Measurements from ENCODE around the gene NYAP2.
A peak's percentile ranks its signal among the peaks of the same experiment; 100 is the strongest.

The NYAP2 gene

DNA sequence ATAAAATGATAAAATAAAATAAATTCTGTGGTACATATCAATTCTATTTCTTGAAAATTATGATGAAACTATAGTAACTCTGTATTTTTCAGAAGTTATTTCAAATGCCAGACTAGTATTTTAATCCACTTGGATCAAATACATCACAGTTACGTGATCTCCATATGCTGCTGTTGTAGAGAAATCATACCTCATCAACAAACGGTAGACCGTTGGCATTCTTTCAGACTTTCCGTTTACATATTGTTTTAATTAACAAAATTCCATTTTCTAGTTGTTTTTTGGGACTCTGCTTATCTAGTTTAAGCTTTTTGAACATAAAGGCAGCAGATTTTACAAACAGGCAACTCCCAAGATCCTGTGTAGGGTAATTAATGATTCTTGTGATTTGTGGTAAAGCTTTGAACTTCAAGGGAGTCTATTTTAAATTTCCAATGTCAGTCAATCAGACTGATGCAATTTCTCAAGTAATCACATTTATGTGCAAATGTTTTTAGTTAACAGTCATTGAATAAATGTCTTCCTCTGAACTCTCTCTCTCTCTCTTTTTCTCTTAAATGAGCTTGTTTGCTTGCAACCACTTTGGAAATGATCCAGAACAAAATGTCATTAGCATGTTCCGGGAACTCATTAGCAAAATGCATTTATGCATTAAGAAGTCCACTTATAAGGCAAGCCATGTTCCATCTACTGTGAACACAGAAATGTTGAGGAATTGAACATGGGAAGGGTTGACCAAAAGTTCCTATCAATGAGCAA lies 31.8 kb downstream of the NYAP2 start:
- TF ChIP-seq, protein P1, sequence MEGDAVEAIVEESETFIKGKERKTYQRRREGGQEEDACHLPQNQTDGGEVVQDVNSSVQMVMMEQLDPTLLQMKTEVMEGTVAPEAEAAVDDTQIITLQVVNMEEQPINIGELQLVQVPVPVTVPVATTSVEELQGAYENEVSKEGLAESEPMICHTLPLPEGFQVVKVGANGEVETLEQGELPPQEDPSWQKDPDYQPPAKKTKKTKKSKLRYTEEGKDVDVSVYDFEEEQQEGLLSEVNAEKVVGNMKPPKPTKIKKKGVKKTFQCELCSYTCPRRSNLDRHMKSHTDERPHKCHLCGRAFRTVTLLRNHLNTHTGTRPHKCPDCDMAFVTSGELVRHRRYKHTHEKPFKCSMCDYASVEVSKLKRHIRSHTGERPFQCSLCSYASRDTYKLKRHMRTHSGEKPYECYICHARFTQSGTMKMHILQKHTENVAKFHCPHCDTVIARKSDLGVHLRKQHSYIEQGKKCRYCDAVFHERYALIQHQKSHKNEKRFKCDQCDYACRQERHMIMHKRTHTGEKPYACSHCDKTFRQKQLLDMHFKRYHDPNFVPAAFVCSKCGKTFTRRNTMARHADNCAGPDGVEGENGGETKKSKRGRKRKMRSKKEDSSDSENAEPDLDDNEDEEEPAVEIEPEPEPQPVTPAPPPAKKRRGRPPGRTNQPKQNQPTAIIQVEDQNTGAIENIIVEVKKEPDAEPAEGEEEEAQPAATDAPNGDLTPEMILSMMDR (IDR thresholded peaks at IDR 0.05; ENCODE audit: low read depth, low read length): no peak
- no peak for DNase-seq (ENCODE audit: low read depth, low spot score)
- no peak overlapping the region for H3K4me3 ChIP-seq (ENCODE audit: low read depth, low read length)
- in situ Hi-C loops (cut with HindIII; ENCODE audit: low sequenced_read_pairs): no loop called here

DNA sequence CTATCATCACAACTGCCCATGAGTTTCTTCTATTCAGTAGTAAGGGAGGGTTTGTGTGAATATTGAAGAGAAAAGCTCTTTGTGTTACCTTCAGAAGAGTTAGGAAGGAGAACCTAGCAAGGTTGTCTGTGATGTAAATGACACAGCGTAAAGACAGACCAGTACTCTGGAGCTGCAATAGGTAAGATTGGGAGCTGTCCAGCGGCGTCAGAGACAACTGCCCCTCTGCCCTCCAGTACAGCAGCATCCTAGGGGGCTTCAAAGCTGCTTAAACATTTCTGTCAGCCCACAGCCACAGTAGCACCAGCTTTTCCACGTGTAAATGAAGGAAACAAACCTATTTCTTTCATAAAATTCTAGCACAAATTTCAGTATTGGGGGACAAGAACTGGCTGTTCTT lies 34.5 kb downstream of the NYAP2 start:
- TF ChIP-seq, protein P1 (IDR thresholded peaks at IDR 0.05; ENCODE audit: low read depth, low read length): no peak
- in situ Hi-C loops (cut with HindIII; ENCODE audit: low sequenced_read_pairs): no loop called here
- DNase-seq (ENCODE audit: low read depth, low spot score): no peak
- H3K4me3 ChIP-seq (ENCODE audit: low read depth, low read length): no peak overlapping the region

DNA sequence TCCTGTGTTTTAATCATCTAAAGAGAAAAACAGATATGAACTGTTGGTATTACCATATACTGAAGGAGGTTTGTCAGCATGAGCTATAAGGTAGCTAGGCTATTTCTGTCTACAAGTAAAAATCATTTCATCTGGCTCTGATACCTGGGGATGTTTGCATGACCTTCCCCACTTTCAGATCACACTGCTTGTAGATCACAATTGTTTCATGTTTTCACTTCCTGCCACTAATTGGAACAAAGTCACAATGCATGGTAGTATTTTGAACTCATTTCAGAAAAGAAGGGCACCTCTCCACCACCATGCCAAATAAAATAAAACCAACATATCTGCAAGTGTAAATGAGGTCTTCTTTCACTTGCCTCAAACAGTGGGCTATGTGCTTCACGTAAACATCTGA lies 37.8 kb downstream of the NYAP2 start:
- DNase-seq (ENCODE audit: low read depth, low spot score): no peak
- in situ Hi-C loops (cut with HindIII; ENCODE audit: low sequenced_read_pairs): no loop called here
- TF ChIP-seq, protein P1 (IDR thresholded peaks at IDR 0.05; ENCODE audit: low read depth, low read length): no peak

DNA sequence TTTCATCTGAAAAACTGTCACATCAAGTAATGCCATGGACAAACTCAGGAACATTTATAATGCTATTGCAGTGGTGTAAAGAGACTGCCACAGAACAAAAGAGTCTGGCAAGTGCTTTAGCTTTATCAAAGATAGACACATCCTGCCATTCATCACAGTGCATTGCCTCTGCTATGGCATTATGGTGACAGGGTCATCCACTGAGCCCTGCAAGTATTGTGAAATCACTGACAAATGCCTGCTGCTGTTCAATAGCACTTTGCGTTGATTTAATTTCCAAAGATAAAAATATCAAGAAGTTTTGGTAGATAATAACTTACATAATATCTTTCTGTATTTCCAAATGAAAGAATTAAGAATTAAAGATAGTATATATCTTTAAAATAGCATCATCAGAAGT lies 38.7 kb downstream of the NYAP2 start:
- in situ Hi-C loops (cut with HindIII; ENCODE audit: low sequenced_read_pairs): no loop called here
- no peak for DNase-seq (ENCODE audit: low read depth, low spot score)
- TF ChIP-seq, protein P1 (IDR thresholded peaks at IDR 0.05; ENCODE audit: low read depth, low read length): no peak
- H3K4me3 ChIP-seq (ENCODE audit: low read depth, low read length): no peak overlapping the region

More for the DNA sequence above, 37.8 kb downstream of the NYAP2 start:
- no peak overlapping the region for H3K4me3 ChIP-seq (ENCODE audit: low read depth, low read length)

DNA sequence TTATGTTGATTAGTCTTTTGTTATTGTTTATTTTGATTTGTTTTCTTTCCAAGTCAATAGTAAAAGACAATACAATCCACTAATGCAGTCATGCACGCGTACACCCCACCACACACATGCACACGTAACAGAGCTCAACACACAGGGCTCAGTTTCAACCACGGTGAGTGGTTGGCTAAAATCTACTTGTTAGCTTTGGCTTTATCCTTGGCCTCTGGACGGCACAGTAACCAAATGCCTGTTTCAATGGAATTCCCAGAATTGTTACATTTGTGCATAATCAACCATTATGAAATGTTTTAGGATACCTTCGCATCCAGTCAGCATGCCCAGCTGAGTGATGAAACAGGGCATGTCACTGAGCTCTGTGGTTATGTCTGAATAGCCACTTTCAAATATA lies 53.2 kb downstream of the NYAP2 start:
- peak; percentile 16 for DNase-seq (ENCODE audit: low read depth, low spot score)
- no peak overlapping the region for H3K4me3 ChIP-seq (ENCODE audit: low read depth, low read length)
- TF ChIP-seq, protein P1 (IDR thresholded peaks at IDR 0.05; ENCODE audit: low read depth, low read length): no peak
- in situ Hi-C loops (cut with HindIII; ENCODE audit: low sequenced_read_pairs): no loop called here

DNA sequence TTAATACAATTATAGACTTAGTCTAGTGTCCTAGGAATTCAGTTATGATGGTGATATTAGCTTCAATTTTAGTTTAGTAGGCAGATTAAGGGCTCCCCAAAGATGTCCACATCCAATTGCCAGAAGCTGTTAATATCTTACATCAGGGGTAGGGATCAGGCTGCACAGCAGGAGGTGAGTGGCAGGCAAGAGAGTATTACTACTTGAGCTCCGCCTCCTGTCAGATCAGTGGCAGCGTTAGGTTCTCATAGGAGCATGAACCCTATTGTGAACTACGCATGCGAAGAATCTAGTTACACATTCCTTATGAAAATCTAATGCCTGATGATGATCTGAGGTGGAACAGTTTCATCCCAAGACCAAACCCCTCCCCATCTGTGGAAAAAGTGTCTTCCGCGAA lies 54.9 kb downstream of the NYAP2 start:
- H3K4me3 ChIP-seq (ENCODE audit: low read depth, low read length): no peak overlapping the region
- in situ Hi-C loops (cut with HindIII; ENCODE audit: low sequenced_read_pairs): no loop called here
- DNase-seq (ENCODE audit: low read depth, low spot score): no peak
- TF ChIP-seq, protein P1 (IDR thresholded peaks at IDR 0.05; ENCODE audit: low read depth, low read length): no peak

Measured in astrocyte of the spinal cord (primary cell).